Testis (tissue), 3 donors: ENCODE data around the gene RAP1GDS1. TPM values are rescaled to one million over a fixed set of nuclear protein-coding genes. Genes with fewer than 3 reads are reported as not detected.

Experiments
- DNase-seq: peaks from one replicate; pipeline ENCODE4 v3.0.0-alpha.2; 2019
- H3K27ac ChIP-seq, 2 donors: fragments of 200-600 bp; sonication (generic); one replicate each; pipeline ENCODE4 v1.5.1; 2019
- H3K27me3 ChIP-seq: fragments of 200-600 bp; sonication (generic); one replicate; pipeline ENCODE4 v1.5.1; 2019
- H3K36me3 ChIP-seq: fragments of 200-600 bp; sonication (generic); one replicate; pipeline ENCODE4 v1.5.1; 2017; ENCODE audit warnings: low read depth; ENCODE audit errors: missing control alignments
- H3K4me1 ChIP-seq: fragments of 200-600 bp; sonication (generic); one replicate; pipeline ENCODE4 v1.5.1; 2019
- H3K4me3 ChIP-seq, 2 donors: fragments of 200-600 bp; sonication (generic); one replicate each; pipeline ENCODE4 v1.5.1; 2017 to 2019
- H3K9me3 ChIP-seq: fragments of 200-600 bp; sonication (generic); one replicate; pipeline ENCODE4 v1.5.1; 2017
- POLR2A ChIP-seq: fragments of 450-650 bp; IDR thresholded peaks from one replicate; pipeline ENCODE4 v1.6.1; 2017; ENCODE audit warnings: antibody characterized with exemption, mild to moderate bottlenecking, moderate library complexity
- WGBS, 2 donors: methylation state at CpG; one replicate each; pipeline ENCODE4 v1.1.5; 2018; 5-methylcytosine and 5-hydroxymethylcytosine counted together
- intact Hi-C: fragments of 100-400 bp; cut with DNase I; formaldehyde crosslinking; loops from one replicate; pipeline ENCODE4 v1.15.1; 2023; ENCODE audit warnings: low total_unique reads
- polyA plus RNA-seq: library from polyadenylated mRNA; stranded (reverse); fragments of 350-450 nt; fragmentation: Illumina TruSeq; extraction: RNeasy Lipid Tissue Mini Kit (QIAGEN cat#74804); gene quantifications from one replicate; pipeline ENCODE4 v1.2.3, GENCODE V29; 2014; ENCODE audit warnings: low read depth, low replicate concordance; ENCODE audit not compliant: insufficient read depth
- total RNA-seq, 2 donors: library from RNA; depleted of rRNA; stranded (reverse); fragments of >200 nt; gene quantifications; one replicate each; pipeline ENCODE4 v1.2.3, GENCODE V29; 2016
- TF ChIP-seq, protein P1 (sequence below), 3 experiments: fragments of 450-650 bp in 2 of 3; fragments of 200-600 bp in 1 of 3; sonication (generic) in 1 of 3; IDR thresholded peaks; one replicate each; pipeline ENCODE4 v1.5.1; 2016 to 2019; ENCODE audit warnings: antibody characterized with exemption in 3 of 3, mild to moderate bottlenecking in 2 of 3, moderate library complexity in 1 of 3

Gene RAP1GDS1
- total and polyA plus RNA-seq, 3 donors from 2014 or later: 34.2 to 38.0 (median 37.2) TPM

DNA sequence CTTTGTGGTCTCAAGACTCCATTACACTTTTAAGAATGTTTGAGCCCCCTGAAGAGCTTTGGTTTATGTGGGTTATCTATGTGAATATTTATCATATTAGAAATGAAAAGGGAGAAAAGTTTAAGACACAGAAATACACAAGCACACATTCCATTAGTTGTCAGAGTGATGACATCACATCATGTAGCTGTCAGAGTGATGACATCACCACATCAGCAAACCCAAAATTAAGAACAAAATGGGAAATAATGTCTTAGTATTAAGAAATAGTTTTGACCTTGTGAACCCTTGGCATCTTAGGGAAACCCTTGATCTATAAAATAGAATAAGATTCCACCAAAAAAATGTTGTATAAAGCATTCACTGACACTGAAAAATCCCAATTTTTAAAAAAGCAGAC, 201.3 kb downstream of the RAP1GDS1 start:
- H3K4me1 ChIP-seq: peaks cover 4% of the 10 kb centered on the region
- no peak overlapping the region for H3K4me3 ChIP-seq
- H3K9me3 ChIP-seq: no peaks in the 10 kb centered on the region
- no peak for DNase-seq
- no peaks in the 10 kb centered on the region for H3K27me3 ChIP-seq
- H3K27ac ChIP-seq: no peak overlapping the region
- H3K36me3 ChIP-seq: no peaks in the 10 kb centered on the region
- TF ChIP-seq, protein P1, sequence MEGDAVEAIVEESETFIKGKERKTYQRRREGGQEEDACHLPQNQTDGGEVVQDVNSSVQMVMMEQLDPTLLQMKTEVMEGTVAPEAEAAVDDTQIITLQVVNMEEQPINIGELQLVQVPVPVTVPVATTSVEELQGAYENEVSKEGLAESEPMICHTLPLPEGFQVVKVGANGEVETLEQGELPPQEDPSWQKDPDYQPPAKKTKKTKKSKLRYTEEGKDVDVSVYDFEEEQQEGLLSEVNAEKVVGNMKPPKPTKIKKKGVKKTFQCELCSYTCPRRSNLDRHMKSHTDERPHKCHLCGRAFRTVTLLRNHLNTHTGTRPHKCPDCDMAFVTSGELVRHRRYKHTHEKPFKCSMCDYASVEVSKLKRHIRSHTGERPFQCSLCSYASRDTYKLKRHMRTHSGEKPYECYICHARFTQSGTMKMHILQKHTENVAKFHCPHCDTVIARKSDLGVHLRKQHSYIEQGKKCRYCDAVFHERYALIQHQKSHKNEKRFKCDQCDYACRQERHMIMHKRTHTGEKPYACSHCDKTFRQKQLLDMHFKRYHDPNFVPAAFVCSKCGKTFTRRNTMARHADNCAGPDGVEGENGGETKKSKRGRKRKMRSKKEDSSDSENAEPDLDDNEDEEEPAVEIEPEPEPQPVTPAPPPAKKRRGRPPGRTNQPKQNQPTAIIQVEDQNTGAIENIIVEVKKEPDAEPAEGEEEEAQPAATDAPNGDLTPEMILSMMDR (IDR thresholded peaks at IDR 0.05): no peak
- TF ChIP-seq POLR2A: no peak
- intact Hi-C loops: no loop called here

GRCh38 chr4:98466868-98467599, 205.8 kb downstream of the RAP1GDS1 start:
- WGBS, 2 donors: 17 to 18% methylated on average over 8 of the region's 8 CpGs
- TF ChIP-seq, protein P1 (IDR thresholded peaks at IDR 0.05): no peak
- no peak for TF ChIP-seq POLR2A
- intact Hi-C loops: no loop called here
- H3K27ac ChIP-seq: peak overlapping the region in 1 of 2 donors; percentile 44
- peak overlapping the region in 1 of 2 donors; percentile 53 for H3K4me3 ChIP-seq
- H3K4me1 ChIP-seq: peaks cover 26% of the 10 kb centered on the region
- no peaks in the 10 kb centered on the region for H3K36me3 ChIP-seq
- H3K27me3 ChIP-seq: no peaks in the 10 kb centered on the region
- H3K9me3 ChIP-seq: no peaks in the 10 kb centered on the region
- DNase-seq: no peak

- Histone ChIP-seq H3K4me3 (peak overlapping the region; percentile 39 to 53), H3K4me1 (peaks cover 26% of the 10 kb centered on the region), H3K27me3 (no peaks in the 10 kb centered on the region), H3K9me3 (no peaks in the 10 kb centered on the region), H3K27ac (peak overlapping the region; percentile 26 to 44), H3K36me3 (no peaks in the 10 kb centered on the region)
- intact Hi-C loops: no loop called here
- TF ChIP-seq POLR2A: no peak
- TF ChIP-seq, protein P1 (IDR thresholded peaks at IDR 0.05): peak; percentile 76 to 82 (median 81)
- peak; percentile 89 for DNase-seq
- 1 to 2% methylated on average over 19 to 20 of the region's 20 CpGs for WGBS, 2 donors
Observed at GRCh38 chr4:98467627-98468072, 206.5 kb downstream of the RAP1GDS1 start.

DNA sequence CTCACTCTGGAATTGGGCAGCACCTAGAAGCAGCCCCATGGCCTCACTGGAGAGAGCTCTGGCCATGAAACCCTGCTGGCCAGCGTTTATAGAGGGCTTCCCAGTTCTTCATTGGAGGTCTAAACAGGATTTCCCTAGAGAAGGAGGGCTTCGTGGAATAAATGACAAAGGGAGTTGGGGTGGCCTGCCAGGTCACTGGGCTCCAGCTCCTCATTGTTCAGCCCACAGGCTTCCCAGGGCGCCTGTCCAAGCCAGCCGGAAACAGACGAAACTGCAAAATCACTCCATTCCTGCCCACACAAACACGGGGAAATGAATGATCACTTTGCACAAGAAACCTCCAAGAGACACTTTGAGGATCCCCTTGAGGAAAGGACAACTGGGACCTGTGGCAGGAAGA, 207.5 kb downstream of the RAP1GDS1 start:
- H3K4me3 ChIP-seq: no peak overlapping the region
- DNase-seq: peak; percentile 63
- H3K9me3 ChIP-seq: no peaks in the 10 kb centered on the region
- 9 to 19% methylated on average over 6 of the region's 6 CpGs for WGBS, 2 donors
- no peaks in the 10 kb centered on the region for H3K27me3 ChIP-seq
- H3K36me3 ChIP-seq: no peaks in the 10 kb centered on the region
- intact Hi-C loops: no loop called here
- H3K27ac ChIP-seq: peak overlapping the region; percentile 26 to 41
- peaks cover 26% of the 10 kb centered on the region for H3K4me1 ChIP-seq
- TF ChIP-seq, protein P1 (IDR thresholded peaks at IDR 0.05): no peak
- no peak for TF ChIP-seq POLR2A

DNA sequence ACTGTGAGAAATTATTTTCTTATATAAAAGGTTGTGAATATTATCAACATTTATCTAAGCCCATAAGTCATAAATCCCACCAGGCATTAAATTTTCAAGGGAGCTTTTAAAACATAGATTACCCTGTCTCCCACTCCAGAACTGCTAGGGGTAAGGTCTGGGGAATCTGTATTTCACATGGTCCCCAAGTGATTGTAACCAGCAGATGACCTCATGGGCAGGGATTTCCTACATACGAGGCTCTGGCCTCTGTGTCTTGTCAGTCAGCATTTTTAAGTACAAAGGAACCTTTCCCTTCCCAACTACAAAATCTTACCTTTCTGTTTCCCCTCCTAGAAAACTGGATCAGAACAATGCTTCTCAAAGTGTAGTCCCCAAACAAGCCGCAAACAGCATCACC, 208.6 kb downstream of the RAP1GDS1 start:
- 59 to 72% methylated on average over 2 of the region's 2 CpGs for WGBS, 2 donors
- no peak overlapping the region for H3K4me3 ChIP-seq
- peaks cover 26% of the 10 kb centered on the region for H3K4me1 ChIP-seq
- H3K36me3 ChIP-seq: no peaks in the 10 kb centered on the region
- TF ChIP-seq, protein P1 (IDR thresholded peaks at IDR 0.05): no peak
- TF ChIP-seq POLR2A: no peak
- no peaks in the 10 kb centered on the region for H3K9me3 ChIP-seq
- intact Hi-C loops: no loop called here
- no peaks in the 10 kb centered on the region for H3K27me3 ChIP-seq
- DNase-seq: no peak
- H3K27ac ChIP-seq: peak overlapping the region in 1 of 2 donors; percentile 26
